Measurements from ENCODE around the gene USP31. TPM values are rescaled to one million over a fixed set of nuclear protein-coding genes. Genes with fewer than 3 reads are reported as not detected.
A peak's percentile ranks its signal among the peaks of the same experiment; 100 is the strongest.

The USP31 gene
- total and polyA plus RNA-seq, 2 of the 13 experiments (the other 11 are each of a cell fraction or from before 2014, with no cell fraction given): 22.5 to 23.3 TPM

GRCh38 chr16:23104032-23104955, 45.0 kb downstream of the USP31 start (continued):
- TF ChIP-seq ARID5B (CRISPR knock-in tag; IDR thresholded peaks at IDR 0.05) (peak; percentile 96), ONECUT2 (CRISPR knock-in tag; IDR thresholded peaks at IDR 0.05) (no peak), HNRNPH1 (optimal IDR thresholded peaks at IDR 0.05; ENCODE audit: low read depth, low read length) (no peak), MYC (CRISPR knock-in tag; IDR thresholded peaks at IDR 0.05; ENCODE audit: borderline replicate concordance) (no peak), GFI1 (CRISPR knock-in tag; IDR thresholded peaks at IDR 0.05; ENCODE audit: borderline replicate concordance) (no peak), CHD4 (IDR thresholded peaks at IDR 0.05; ENCODE audit: borderline replicate concordance, low read length) (peak; percentile 72; the same call in 1 of the 2 replicates), ZNF343 (CRISPR knock-in tag; IDR thresholded peaks at IDR 0.05) (no peak), ZNF644 (CRISPR knock-in tag; IDR thresholded peaks at IDR 0.05; ENCODE audit: low read depth) (peak; percentile 95), TEAD3 (CRISPR knock-in tag; optimal IDR thresholded peaks at IDR 0.05; ENCODE audit: borderline replicate concordance) (peak; percentile 84), STAT6 (CRISPR knock-in tag; IDR thresholded peaks at IDR 0.05; ENCODE audit: borderline replicate concordance) (peak; percentile 52; the same call in 1 of the 2 replicates), REXO4 (CRISPR knock-in tag; IDR thresholded peaks at IDR 0.05; ENCODE audit: borderline replicate concordance) (no peak), ZNF143 (CRISPR knock-in tag; IDR thresholded peaks at IDR 0.05) (no peak), TRIM22 (IDR thresholded peaks at IDR 0.05) (no peak), ZSCAN9 (CRISPR knock-in tag; IDR thresholded peaks at IDR 0.05; ENCODE audit: borderline replicate concordance) (peak; percentile 88), ZSCAN5A (CRISPR knock-in tag; IDR thresholded peaks at IDR 0.05; ENCODE audit: borderline replicate concordance) (peak; percentile 70; the same call in 1 of the 2 replicates), ZNF232 (CRISPR knock-in tag; IDR thresholded peaks at IDR 0.05; ENCODE audit: borderline replicate concordance) (no peak), PAX8 (CRISPR knock-in tag; IDR thresholded peaks at IDR 0.05; ENCODE audit: borderline replicate concordance) (no peak), ZNF430 (CRISPR knock-in tag; IDR thresholded peaks at IDR 0.05) (0 out of 2 replicates have a peak, but pooled peaks have one; percentile 7)

Measured in HepG2 (cell line).